GM21529 (cell line): ENCODE measurements around the gene SLITRK4.

Experiments
- ATAC-seq: cut with Tn5 transposase; IDR thresholded peaks from one replicate; pipeline ENCODE4 v1.9.1; 2021; ENCODE audit not compliant: unreplicated experiment

The SLITRK4 gene, protein sequence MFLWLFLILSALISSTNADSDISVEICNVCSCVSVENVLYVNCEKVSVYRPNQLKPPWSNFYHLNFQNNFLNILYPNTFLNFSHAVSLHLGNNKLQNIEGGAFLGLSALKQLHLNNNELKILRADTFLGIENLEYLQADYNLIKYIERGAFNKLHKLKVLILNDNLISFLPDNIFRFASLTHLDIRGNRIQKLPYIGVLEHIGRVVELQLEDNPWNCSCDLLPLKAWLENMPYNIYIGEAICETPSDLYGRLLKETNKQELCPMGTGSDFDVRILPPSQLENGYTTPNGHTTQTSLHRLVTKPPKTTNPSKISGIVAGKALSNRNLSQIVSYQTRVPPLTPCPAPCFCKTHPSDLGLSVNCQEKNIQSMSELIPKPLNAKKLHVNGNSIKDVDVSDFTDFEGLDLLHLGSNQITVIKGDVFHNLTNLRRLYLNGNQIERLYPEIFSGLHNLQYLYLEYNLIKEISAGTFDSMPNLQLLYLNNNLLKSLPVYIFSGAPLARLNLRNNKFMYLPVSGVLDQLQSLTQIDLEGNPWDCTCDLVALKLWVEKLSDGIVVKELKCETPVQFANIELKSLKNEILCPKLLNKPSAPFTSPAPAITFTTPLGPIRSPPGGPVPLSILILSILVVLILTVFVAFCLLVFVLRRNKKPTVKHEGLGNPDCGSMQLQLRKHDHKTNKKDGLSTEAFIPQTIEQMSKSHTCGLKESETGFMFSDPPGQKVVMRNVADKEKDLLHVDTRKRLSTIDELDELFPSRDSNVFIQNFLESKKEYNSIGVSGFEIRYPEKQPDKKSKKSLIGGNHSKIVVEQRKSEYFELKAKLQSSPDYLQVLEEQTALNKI

DNA sequence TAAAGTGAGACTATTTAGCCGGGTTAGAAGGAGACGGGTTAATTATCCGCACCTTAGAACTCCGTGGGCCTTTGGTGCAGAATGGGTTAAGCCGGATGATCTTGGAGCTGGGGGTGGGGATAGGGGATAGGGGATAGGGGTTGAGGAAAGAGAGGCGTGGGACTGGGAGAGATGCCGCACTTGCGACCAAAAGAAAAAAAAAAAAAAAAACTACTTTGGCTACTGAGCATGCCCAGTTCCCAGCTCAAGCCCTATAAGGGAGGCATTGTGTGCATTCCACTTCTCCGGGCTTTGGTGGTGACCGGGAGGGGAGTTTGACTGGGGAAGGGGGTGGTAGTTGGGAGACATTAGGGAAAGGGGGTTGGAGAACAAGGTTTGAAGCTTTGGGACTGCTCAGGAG, at the start of gene SLITRK4:
Gene SLITRK4 (minus strand): TSS at position 187 of the 400 bp plus-strand sequence. CDS start 4,993 bp downstream, outside the sequence.
- ATAC-seq: no peak

DNA sequence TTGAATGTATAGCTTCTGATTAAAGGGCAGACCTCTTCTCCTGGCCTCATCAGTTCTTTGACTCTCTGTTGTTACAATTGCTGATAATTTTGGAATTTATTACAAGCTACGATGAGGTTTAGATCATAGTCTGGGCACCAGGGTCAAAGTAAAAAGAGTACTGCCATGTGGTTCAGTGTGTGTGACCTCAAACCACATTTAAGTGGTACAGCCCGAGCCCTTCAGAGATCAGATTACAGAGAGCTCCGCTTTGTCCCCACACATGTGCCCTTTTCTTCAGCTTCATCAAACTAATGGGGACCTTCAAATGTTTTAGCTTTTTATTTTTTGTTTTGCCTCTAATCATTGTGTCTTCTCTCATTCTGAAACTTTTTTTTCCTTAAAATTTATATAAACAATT, 47.6 kb upstream of the SLITRK4 start:
- no peak for ATAC-seq

DNA sequence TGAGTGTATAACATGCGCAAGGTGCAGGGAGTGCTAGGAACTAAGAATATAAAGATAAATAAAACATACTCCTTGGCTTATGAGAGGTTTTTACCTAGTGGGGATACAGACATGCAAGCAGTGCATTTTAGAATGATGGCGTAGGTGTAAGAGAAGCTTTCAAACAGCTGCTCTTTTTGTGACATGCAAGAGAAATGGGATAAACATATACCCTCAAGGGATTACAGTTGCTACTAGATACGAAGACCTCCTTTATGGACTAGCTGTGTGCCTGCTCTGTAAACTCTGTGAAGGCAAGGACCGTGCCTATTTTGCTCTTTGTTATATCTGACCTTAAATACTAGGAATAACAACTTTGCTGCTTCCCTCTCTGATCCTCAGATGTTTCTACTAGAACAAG, 39.0 kb upstream of the SLITRK4 start:
- ATAC-seq: no peak

DNA sequence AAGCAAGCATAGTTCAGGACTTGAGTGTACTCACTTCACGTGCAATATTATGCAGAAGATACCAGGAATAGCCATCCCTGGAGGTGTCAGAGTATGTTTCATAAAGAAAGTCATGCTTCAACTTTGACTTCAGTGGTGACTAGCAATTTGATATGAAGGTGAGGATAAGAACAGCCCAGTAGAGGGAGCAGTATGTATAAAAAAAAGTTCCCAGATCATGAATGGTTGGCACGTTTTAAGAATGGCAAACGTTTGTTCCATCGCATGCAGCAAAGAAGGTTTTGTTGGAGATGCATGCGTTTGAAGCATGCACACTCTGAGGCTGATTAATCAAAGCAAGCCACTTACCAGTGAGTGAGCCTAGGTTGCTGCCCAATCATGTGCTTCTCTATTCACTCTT, 33.5 kb upstream of the SLITRK4 start:
- no peak for ATAC-seq

DNA sequence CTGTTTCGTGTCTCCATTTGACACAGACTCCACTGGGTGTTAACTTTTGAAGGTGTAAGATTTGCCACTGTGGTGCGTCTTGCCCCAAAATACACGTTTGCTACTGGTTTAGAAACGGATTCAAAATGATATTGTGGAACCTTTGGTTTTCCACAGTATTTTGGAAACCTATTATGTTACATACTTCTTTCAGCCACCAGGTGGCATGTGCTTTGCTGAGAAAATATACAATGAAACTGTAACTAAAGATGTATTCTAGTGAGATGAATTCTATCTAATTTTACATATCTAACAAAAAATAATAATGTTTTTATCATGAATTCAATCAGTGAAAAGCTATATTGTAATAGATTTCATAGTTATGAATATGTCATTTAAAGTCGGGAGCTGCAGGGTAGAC, 28.4 kb upstream of the SLITRK4 start:
- no peak for ATAC-seq

DNA sequence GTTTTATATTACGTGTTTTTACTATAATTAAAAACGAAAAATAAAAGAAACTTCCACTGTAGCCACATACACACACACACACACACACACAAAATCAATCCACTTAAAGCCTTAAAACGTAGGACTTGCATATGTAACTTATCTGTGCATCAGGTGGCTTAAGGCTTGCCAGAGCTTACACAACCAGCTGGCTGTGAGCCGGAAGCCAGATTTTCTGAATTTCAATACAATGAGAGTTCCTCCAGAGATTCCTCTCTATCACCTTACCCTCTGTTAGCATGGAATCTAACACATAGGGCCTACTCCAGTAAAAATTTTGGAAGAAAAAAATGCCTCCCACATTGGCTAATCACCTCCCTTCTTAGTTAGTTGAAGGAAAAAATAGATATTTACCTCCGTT, 27.9 kb upstream of the SLITRK4 start:
- no peak for ATAC-seq

DNA sequence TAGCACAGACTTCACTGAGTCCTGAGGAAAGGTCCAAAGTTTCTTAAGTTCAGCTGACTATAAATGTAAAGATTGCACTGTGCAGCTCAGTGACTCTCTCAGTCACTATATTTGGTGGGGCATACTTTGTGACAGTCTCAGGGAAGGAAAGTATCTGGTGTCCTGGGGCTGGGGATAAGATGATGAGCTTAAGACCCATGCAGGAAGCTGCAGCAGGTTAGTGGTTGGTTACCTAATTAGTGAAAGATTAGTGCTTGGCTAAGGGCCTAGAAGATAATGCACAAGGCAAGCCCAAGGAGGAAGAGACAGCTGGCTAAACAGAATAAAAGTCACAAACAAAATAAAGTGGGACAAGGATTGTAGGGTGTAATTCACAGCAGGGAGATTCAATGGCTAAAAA, 25.4 kb upstream of the SLITRK4 start:
- no peak for ATAC-seq

DNA sequence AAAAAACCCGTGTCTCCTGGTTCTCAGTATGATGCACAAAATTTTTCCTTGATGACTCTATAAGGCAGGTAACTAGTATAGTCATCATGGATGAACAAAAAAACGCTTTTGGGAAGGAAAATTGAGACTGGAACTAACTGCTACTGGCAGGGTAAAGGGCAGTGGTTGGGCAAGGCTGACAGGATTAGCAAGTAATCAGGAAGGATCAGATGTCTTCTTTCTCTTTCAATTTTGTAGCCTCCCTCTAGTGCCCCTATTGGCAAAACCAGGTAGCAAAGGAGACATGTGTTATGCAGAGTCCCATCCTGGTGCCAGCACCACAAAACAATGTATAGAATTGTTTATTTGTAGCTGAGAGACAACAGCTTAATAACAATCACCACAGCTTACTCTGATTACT, 12.8 kb upstream of the SLITRK4 start:
- peak; percentile 79 for ATAC-seq

DNA sequence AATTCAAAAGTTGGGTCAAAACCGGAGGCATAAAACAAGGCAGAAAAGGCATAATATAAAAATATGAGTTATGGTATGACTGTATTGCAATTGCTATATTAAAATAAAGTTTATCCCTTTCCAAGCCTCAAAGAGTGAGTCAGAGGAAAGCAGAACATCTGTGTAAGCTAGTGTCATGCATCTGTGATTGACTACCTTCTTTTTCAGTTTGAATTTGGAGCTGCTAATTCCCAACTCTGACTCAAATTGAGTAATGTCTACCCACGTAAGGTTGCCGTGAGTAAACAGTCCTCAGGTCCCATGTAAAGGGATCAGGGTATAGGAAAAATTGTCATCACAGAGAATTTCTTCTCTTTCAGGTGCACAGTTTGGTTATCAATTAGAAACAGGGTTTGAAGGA, 6.5 kb upstream of the SLITRK4 start:
- ATAC-seq: no peak

DNA sequence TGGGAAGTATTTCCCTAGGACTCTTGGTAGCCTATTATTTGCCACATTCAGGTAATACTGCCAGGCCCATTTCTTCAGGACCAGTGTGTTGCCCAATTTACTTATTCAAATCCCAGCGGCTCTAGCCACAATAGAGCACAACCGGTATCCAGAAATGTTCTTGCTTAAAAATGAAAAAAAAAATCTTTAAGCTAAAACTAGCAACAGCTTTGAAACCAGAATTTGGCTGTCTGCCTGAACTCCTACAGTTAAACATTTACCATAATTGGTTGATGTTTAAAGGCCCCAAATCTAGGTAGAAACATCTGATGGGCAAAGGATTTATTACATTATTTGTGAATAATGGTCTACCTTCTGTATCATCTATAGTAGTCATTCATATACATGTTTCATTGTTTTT, 930 bp upstream of the SLITRK4 start:
- no peak for ATAC-seq

DNA sequence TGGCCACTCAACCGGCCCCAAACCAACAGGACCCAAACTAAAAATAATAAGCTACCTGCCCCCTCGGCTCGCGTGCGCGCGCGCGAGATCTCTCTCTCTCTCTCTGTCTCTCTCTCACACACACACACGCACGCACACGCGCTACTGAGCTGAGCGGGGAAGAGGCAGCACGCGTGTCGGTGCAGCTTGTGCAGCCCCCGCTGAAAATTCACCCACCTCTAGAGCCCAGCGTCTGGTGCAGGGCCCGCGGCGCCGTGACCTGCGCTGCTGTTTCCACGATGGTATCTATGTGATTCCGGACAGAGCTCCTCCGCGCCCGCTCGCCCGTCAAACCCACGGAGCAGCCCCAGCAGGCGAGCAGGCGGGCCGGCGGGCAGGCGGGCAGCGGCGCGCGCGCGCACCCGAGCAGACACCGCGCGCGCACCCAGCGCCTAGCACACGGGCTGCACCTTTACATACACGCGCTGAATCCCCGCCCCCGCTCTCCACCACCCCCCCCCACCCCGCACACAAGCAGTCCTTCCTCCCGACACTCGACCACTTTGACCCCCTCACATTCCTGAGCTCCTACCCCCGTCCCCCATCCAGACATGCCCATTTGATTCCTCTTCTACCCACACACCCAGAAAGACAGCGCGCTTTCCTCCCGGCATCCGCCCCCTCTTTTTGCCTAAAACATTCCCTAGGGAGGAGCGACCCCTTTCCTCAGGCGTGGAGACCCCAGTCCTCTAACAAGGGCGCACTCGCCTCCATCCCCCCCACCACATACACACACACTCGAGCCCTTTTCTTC, 1.0 kb downstream of the SLITRK4 start:
- ATAC-seq: no peak

DNA sequence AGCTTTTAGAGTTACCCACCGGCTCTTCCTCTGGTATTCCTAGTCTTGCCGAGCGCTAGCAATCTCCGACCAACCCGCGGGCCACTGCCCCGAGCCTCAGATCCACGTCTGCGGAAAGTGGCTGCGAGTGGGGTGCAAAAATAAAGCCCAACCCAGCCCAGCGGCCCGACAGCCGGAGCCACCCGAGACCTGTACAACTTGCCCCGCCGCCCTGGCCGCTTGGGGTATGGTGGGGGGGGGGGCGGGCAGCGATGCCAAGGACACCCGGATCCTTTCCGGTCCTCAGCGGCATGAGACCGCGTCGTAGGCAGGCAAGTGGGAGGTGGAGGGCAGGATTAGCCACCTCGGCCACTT, 1.6 kb downstream of the SLITRK4 start:
- ATAC-seq: no peak

DNA sequence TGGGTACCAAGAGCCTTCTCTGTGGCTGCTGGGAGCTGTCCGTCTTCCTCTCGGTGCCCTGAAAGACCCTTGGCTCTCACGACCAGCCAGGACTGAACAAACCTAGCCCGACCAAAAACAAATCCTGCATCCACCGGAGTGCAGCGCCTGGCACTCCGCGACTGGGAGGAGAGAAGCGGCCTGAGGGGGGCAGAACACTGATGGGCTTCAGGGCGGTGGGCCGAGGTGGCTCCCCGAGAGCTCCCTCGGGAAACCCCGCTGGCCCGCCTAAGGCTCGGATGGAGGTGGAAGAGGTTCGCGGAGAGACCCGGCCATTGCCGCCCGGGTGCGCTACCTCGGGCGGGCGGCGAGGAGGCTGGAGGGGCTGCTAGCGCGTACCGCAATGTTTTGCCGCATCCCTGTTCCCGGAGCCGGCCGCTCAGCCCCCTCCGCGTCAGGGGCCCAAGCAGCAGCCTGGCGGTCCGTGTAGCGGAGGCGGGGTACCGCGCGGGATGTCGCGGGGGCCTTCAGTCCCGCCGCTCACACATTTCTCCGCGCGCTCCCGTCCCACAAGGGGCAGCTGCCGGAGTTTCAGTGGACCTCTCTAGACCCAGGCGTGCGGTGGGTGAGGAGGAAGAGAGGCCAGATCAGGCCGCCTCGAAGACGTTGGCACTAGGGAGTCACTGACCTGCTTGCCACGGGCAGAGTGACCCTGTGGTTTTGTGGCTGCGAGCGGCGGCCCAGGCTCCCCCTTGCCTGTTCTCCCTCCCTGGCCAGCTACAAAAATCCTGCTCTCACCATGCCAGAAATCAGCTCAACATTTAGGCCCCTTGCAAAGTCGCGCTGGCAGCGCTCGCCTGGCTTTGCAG, 2.2 kb downstream of the SLITRK4 start:
- ATAC-seq: no peak

DNA sequence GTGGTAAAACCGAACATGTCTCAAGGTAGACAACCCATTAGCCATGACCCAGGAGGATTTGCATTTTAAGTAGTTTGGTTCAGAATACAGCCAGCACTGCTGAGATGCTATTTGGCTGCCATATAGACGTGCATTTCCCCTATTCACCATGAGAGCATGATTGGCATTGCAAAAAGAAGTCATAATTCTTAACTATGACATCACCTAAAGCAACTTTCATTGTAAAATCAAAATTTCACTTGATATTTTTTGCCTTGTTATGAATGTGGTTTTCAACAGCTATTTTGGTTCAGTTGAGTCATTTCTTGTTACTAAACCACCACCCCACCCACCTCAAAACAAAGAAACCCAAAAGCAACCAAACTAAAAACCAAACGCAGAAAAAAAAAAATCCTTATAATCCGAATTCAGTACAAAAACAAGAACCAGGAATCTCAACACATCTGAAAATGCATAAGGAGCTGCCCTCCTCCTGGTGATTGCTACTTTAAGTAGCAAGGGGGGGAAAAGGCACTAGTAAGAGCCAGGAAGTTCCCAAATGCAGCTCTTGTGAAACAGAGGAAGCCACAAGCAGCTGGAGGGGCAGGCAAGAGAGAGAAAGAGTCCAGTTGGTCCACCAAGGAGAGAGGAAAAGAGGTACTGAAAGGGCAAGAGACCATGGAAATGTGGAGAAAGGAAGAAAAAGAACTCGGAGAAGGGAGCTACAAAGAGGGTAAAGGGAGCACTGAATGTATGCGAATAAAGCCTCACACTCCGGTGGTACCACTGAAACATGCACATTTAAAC, 3.1 kb downstream of the SLITRK4 start:
- ATAC-seq: no peak

DNA sequence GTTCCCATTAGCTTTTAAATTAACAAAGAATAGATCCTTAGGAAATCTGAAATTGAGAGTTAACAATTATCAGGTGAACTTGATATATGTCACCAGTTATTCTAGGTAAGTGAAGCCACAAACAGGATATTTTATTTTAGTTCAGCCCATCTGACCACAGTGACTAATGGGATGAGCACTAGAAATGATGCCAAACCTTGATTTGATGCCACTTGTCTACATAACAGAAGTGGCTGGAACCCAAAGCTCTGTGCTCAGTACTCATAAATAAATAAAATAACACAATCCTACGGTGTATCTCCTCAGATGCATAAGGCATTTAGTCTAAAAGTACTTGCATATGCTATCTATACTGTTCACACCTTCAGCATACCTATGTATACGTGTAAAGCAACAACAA, 12.2 kb downstream of the SLITRK4 start:
- no peak for ATAC-seq

DNA sequence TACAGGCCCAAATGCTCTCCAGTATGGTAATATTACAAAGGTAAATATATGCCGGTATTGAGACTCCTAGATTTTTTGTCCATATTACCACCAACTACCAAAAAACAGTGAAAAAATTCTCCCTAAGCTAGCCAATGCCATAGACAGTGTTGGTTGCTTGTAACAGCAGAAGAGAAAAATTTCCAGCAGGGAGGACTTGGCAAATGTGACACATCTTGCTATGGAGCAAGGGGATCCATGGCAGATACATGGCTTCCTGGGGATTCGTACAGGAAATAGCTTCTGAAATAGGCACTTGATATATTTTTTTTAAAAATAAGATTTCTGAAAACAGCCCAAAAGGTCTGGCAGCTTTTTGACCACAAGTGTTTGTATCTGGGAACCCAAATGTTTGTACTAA, 14.6 kb downstream of the SLITRK4 start:
- ATAC-seq: no peak

DNA sequence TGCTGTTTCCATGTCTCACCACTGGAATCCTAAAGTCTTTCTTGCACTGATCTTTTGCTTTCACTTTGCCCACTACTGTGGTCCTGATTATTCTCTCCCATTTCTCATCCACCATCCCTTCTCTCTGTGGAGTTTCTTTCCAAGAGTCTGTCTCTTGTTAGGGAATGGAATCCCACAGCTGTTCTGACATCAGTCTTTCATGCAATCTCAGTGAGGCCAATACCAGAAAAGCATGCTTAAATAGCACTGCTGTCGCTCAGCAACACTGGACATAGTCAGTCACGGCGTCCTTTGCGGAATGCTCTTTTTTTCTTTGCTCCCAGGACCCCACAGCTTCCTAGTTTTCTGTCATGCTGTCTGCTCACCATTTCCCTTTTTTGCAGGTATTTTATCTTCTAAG, 20.1 kb downstream of the SLITRK4 start:
- no peak for ATAC-seq

DNA sequence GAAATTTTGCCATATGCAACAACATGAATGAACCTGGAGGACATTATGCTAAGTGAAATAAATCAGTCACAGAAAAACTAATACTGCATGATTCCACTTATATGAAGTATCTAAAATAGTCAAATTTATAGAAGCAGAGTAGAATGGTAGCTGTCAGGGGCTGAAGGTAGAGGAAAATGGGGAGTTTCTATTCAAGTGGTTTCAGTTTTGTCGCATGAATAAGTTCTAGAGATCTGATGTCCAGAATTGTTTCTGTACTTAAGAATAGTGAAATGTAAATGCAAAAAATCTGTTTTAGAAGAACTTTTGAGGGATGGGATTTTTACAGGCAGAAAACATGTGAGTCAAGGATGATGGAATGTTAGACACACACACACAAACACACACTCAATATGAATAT, 34.1 kb downstream of the SLITRK4 start:
- ATAC-seq: no peak

DNA sequence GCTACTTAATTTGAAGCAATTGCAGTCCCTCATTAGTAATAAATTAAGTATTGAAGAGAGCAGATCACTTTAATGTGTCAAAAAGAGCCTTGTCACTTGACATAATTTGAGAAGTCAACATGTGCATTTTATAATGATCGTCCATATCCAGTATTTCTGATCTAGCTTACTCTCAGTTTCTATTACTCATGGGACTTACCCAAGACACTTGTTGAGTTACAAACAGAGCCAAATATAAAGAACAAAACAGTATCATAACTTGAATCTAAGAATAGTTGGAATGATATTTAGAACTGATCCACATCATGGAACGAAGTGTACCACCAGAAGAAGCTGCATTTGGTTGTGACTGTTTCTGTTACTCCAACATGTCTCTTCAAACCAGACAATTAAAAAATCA, 54.7 kb downstream of the SLITRK4 start:
- no peak for ATAC-seq

DNA sequence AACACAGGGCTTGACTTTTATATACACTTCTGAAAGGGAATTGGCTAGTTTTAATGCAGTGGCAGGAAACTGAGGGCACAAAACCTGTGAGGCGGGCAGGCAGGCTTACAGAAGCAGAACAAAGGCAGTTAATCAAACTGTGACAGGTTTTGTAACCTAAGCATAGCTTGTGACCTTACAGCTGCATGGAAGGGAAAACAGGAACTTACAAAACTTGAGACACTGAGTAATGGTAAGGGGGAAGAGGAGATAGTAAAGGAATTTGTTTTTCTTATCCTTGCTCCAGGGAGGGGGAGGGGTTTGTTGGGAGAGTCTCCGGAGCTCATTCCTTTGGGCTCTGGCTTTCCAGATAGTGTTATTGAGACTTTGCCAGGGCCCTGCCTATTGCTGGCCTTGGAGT, 55.6 kb downstream of the SLITRK4 start:
- ATAC-seq: no peak
